B cell (primary cell): ENCODE data around the gene WAC. TPM values are rescaled to one million over a fixed set of nuclear protein-coding genes. Genes with fewer than 3 reads are reported as not detected.
"Not testable (repeated sequence)": the region's sequence is repeated elsewhere in the genome, so short reads cannot be mapped to it uniquely, and the experiment has no call there.

Source experiments
- ATAC-seq: fragments of 200-7000 bp; cut with Tn5 transposase; one replicate; pipeline ENCODE4 v1.10.0; 2021; ENCODE audit warnings: low read depth, mild to moderate bottlenecking, moderate number of reproducible peaks, moderate library complexity
- CTCF ChIA-PET: fragments of 350-600 bp; sonication (Branson Sonifier 250); formaldehyde crosslinking; loops from one replicate; lab custom pipeline; 2021; ENCODE audit warnings: antibody characterized with exemption, inconsistent platforms; lab: Charles Lee
- POLR2A ChIA-PET: fragments of 350-600 bp; sonication (Branson Sonifier 250); formaldehyde crosslinking; loops from one replicate; lab custom pipeline; 2021; ENCODE audit warnings: antibody characterized with exemption; lab: Charles Lee
- DNase-seq: peaks from one replicate; pipeline ENCODE4 v3.0.0; 2013
- H2AFZ ChIP-seq: 2 replicates; pipeline ENCODE4 v1.6.1; 2012; ENCODE audit warnings: mild to moderate bottlenecking, low read depth, low read length; ENCODE audit not compliant: insufficient read depth, poor library complexity, severe bottlenecking
- H3K27ac ChIP-seq, 2 donors: 1 replicate in 1 of 2; 2 replicates in 1 of 2; pipeline ENCODE4 v1.5.1; 2012 to 2013; ENCODE audit warnings: low read length in 2 of 2, mild to moderate bottlenecking in 2 of 2, moderate library complexity in 1 of 2
- H3K27me3 ChIP-seq, 4 experiments: fragments of 200-600 bp in 1 of 4; sonication (generic) in 1 of 4; replicated peaks in 1 of 4; 1 replicate in 2 of 4; 2 replicates in 2 of 4; pipeline versions ENCODE4 v1.6.1 to v1.7.0; 2013 to 2016; ENCODE audit warnings: low read length in 3 of 4, mild to moderate bottlenecking in 2 of 4, mixed read lengths in 1 of 4, moderate library complexity in 1 of 4; ENCODE audit not compliant: insufficient read depth in 4 of 4, control insufficient read depth in 3 of 4; ENCODE audit errors: control extremely low read depth in 1 of 4
- H3K36me3 ChIP-seq, 2 experiments: replicated peaks in 1 of 2; 1 replicate in 1 of 2; 2 replicates in 1 of 2; pipeline versions ENCODE4 v1.6.1 to v1.7.1; 2013; ENCODE audit warnings: low read length in 1 of 2; ENCODE audit not compliant: insufficient read depth in 2 of 2, control insufficient read depth in 1 of 2; ENCODE audit errors: control extremely low read depth in 1 of 2, extremely low read depth in 1 of 2
- H3K4me1 ChIP-seq, 2 donors: fragments of 200-600 bp in 1 of 2; sonication (generic) in 1 of 2; 1 replicate in 1 of 2; 2 replicates in 1 of 2; pipeline versions ENCODE4 v1.5.1 to v1.6.1; 2013 to 2017; ENCODE audit warnings: low read length in 2 of 2; ENCODE audit not compliant: control insufficient read depth in 2 of 2, insufficient read depth in 2 of 2
- H3K4me2 ChIP-seq: replicated peaks from 2 replicates; pipeline ENCODE3; 2012; ENCODE audit warnings: mild to moderate bottlenecking, low read depth, low read length; ENCODE audit not compliant: poor library complexity, severe bottlenecking
- H3K4me3 ChIP-seq, 5 experiments: fragments of 200-600 bp in 1 of 5; sonication (generic) in 1 of 5; 1 replicate in 3 of 5; 2 replicates in 2 of 5; pipeline versions ENCODE4 v1.5.1 to v1.7.0; 2011 to 2016; ENCODE audit warnings: low read length in 4 of 5, mild to moderate bottlenecking in 4 of 5, low read depth in 2 of 5, control low read depth in 1 of 5, moderate library complexity in 1 of 5; ENCODE audit not compliant: insufficient read depth in 1 of 5; ENCODE audit errors: control extremely low read depth in 1 of 5, extremely low read depth in 1 of 5
- H3K79me2 ChIP-seq: fragments of 200-600 bp; sonication (generic); one replicate; pipeline ENCODE4 v1.6.0; 2016; ENCODE audit warnings: low read length; ENCODE audit not compliant: control insufficient read depth, insufficient read depth
- H3K9ac ChIP-seq: fragments of 200-600 bp; sonication (generic); 2 replicates; pipeline ENCODE4 v1.6.1; 2017; ENCODE audit warnings: mild to moderate bottlenecking, low read length, moderate library complexity
- H3K9me3 ChIP-seq, 3 donors: one replicate each; pipeline versions ENCODE4 v1.6.1 to v1.7.1; 2013; ENCODE audit warnings: low read length in 2 of 3; ENCODE audit not compliant: control insufficient read depth in 2 of 3, insufficient read depth in 1 of 3; ENCODE audit errors: control extremely low read depth in 1 of 3
- H4K20me1 ChIP-seq: 2 replicates; pipeline ENCODE4 v1.6.0; 2012; ENCODE audit warnings: mild to moderate bottlenecking, low read length; ENCODE audit not compliant: insufficient read depth, control insufficient read depth, poor library complexity, severe bottlenecking
- H3K27ac Mint-ChIP-seq: one replicate; pipeline ENCODE4 v1.8.0; 2021; ENCODE audit warnings: mixed read lengths
- H3K27me3 Mint-ChIP-seq: one replicate; pipeline ENCODE4 v1.8.0; 2021; ENCODE audit warnings: mixed read lengths
- H3K4me1 Mint-ChIP-seq: one replicate; pipeline ENCODE4 v1.8.0; 2021; ENCODE audit warnings: mixed read lengths
- H3K4me3 Mint-ChIP-seq: one replicate; pipeline ENCODE4 v1.8.0; 2021; ENCODE audit warnings: mixed read lengths
- H3K9me3 Mint-ChIP-seq: one replicate; pipeline ENCODE4 v1.8.0; 2022; ENCODE audit warnings: mixed read lengths; ENCODE audit not compliant: insufficient read depth
- CTCF ChIP-seq: fragments of 200-600 bp; IDR thresholded peaks from one replicate; pipeline ENCODE4 v1.8.0; 2022; ENCODE audit warnings: antibody characterized with exemption, mild to moderate bottlenecking
- EZH2 ChIP-seq: IDR thresholded peaks from 2 replicates; pipeline ENCODE4 v1.6.1; 2012; ENCODE audit warnings: borderline replicate concordance, low read depth, mild to moderate bottlenecking, moderate library complexity, low read length; ENCODE audit not compliant: insufficient read depth, poor library complexity, severe bottlenecking
- WGBS: methylation state at CpG from one replicate; pipeline ENCODE4 v1.1.5; 2013; ENCODE audit warnings: missing lambda C conversion rate; ENCODE audit not compliant: insufficient coverage; 5-methylcytosine and 5-hydroxymethylcytosine counted together
- intact Hi-C: fragments of 100-400 bp; cut with micrococcal nuclease; formaldehyde crosslinking; loops from one replicate; pipeline ENCODE4 v1.10.0; 2022
- polyA plus RNA-seq: library from polyadenylated mRNA; depleted of rRNA; stranded (reverse); fragments of >200 nt; gene quantifications from 2 replicates; pipeline ENCODE4 v1.2.3, GENCODE V29; 2012
- total RNA-seq, 2 donors: library from RNA; stranded (reverse); fragments of 120-200 nt in 1 of 2; gene quantifications; 1 replicate in 1 of 2; 2 replicates in 1 of 2; pipeline versions ENCODE4 v1.2.3 to v1.2.4, GENCODE V29; 2013 to 2022

The WAC gene
- total and polyA plus RNA-seq, 2 donors (not counting 1 experiment from before 2014, with no cell fraction given), result 77.4 to 196 TPM

GRCh38 chr10:28571265-28571664 lies 38.3 kb downstream of the WAC start:
- Histone ChIP-seq H3K4me2 (no peak overlapping the region), H3K79me2 (peaks cover 99% of the 10 kb centered on the region), H3K27me3 (no peaks in the 10 kb centered on the region), H2AFZ (no peak overlapping the region), H4K20me1 (peaks cover 90% of the 10 kb centered on the region), H3K9ac (no peak overlapping the region), H3K27ac (no peak overlapping the region), H3K4me3 (no peak overlapping the region), H3K4me1 (peaks cover 4 to 18% of the 10 kb centered on the region in 2 donors), H3K36me3 (peaks cover 15 to 30% of the 10 kb centered on the region in 2 experiments), H3K9me3 (no peaks in the 10 kb centered on the region)
- DNase-seq (no peak), ATAC-seq (no peak)
- ChIA-PET POLR2A (no interaction called here), CTCF (no interaction called here)
- Mint-ChIP-seq H3K9me3 (no peaks in the 10 kb centered on the region), H3K4me3 (no peak overlapping the region), H3K27me3 (no peaks in the 10 kb centered on the region), H3K27ac (no peak overlapping the region), H3K4me1 (peaks cover 70% of the 10 kb centered on the region)
- no peak for TF ChIP-seq CTCF
- TF ChIP-seq EZH2, result no peak
- intact Hi-C loops, result loop anchor here (10.0 kb wide), 1 partner anchor 136 kb away; no protein-coding TSS in a partner anchor
- no CpG with 5 or more reads among the region's 6 CpGs for whole genome bisulfite sequencing

GRCh38 chr10:28574214-28574613 lies 41.3 kb downstream of the WAC start:
- Histone ChIP-seq H3K79me2 (peaks cover 99% of the 10 kb centered on the region), H3K4me1 (peaks cover 4 to 13% of the 10 kb centered on the region in 2 donors), H3K36me3 (peaks cover 10 to 44% of the 10 kb centered on the region in 2 experiments), H4K20me1 (peaks cover 90% of the 10 kb centered on the region)
- DNase-seq, H3K4me3 Mint-ChIP-seq, ATAC-seq, H3K27ac Mint-ChIP-seq, H3K9me3 ChIP-seq, H3K27me3 ChIP-seq, H3K27ac ChIP-seq, CTCF ChIA-PET, H2AFZ ChIP-seq, H3K9me3 Mint-ChIP-seq, H3K9ac ChIP-seq, H3K4me2 ChIP-seq, H3K27me3 Mint-ChIP-seq, H3K4me3 ChIP-seq, POLR2A ChIA-PET: not testable (repeated sequence)
- intact Hi-C loops, result loop anchor here (1.0 to 10.0 kb wide), 2 partner anchors 14 to 139 kb away; no protein-coding TSS in a partner anchor
- H3K4me1 Mint-ChIP-seq, result peaks cover 62% of the 10 kb centered on the region
- 98% methylated on average over 10 of the region's 10 CpGs for WGBS
